Stimulated activated naive B cell treated with anti-CD40 and anti-IgM and Interleukin-4, amounts not matched to agents 10 μg/mL and 1 μg/mL and 100 μg/mL, for 72 hours (primary cell): Measurements from ENCODE around the gene CELSR3.

Experiments used
- ATAC-seq, 2 donors: fragments of 150-1000 bp; cut with Tn5 transposase; replicated peaks; 2 replicates each; pipeline ENCODE4 v1.10.0; 2021; ENCODE audit warnings: moderate library complexity in 1 of 2
- DNase-seq: peaks from one replicate; pipeline ENCODE4 v3.0.0; 2021
- H3K27ac Mint-ChIP-seq: one replicate; pipeline ENCODE4 v1.8.0; 2022; ENCODE audit warnings: mild to moderate bottlenecking, mixed read lengths
- H3K27me3 Mint-ChIP-seq, 2 donors: one replicate each; pipeline ENCODE4 v1.8.0; 2022; ENCODE audit warnings: mixed read lengths in 2 of 2
- H3K36me3 Mint-ChIP-seq, 2 donors: one replicate each; pipeline ENCODE4 v1.8.0; 2022; ENCODE audit warnings: mixed read lengths in 2 of 2, mild to moderate bottlenecking in 1 of 2
- H3K4me1 Mint-ChIP-seq, 2 donors: one replicate each; pipeline ENCODE4 v1.8.0; 2022; ENCODE audit warnings: mixed read lengths in 2 of 2, mild to moderate bottlenecking in 1 of 2
- H3K4me3 Mint-ChIP-seq, 2 donors: one replicate each; pipeline ENCODE4 v1.8.0; 2022; ENCODE audit warnings: mild to moderate bottlenecking in 2 of 2, mixed read lengths in 2 of 2, moderate library complexity in 1 of 2
- H3K9me3 Mint-ChIP-seq, 2 donors: one replicate each; pipeline ENCODE4 v1.8.0; 2022; ENCODE audit warnings: mixed read lengths in 2 of 2, mild to moderate bottlenecking in 1 of 2

The CELSR3 gene

DNA sequence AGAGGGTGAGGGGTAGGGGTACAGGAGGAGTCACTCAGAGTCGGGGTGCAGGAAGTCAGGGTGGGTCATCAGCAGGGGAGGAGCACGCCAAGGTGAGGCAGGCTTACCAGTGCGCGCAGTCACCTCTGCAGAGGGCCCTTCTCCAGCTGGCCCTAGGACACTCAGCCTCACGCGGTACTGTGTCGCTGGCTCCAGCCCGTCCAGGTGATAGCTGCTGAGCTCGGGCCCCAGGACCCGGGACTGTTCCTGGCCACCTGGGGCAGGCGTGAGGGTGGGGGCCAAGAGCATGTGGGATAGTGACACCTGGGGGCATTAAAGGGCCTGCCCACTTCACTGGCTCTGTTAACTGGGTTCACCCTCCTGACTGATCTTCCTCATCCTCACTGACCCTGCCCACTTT is 75.0 kb downstream of the CELSR3 start:
- peaks cover 46 to 58% of the 10 kb centered on the region in 2 donors for H3K27me3 Mint-ChIP-seq
- no peak overlapping the region for H3K27ac Mint-ChIP-seq
- DNase-seq (no peak), ATAC-seq (no peak)
- no peaks in the 10 kb centered on the region for H3K9me3 Mint-ChIP-seq
- H3K4me3 Mint-ChIP-seq = no peak overlapping the region
- peaks cover 0 to 6% of the 10 kb centered on the region in 2 donors for H3K4me1 Mint-ChIP-seq
- no peaks in the 10 kb centered on the region for H3K36me3 Mint-ChIP-seq
